GM23338 (cell line): Measurements from ENCODE around the gene SLC25A47. TPM values are rescaled to one million over a fixed set of nuclear protein-coding genes. Genes with fewer than 3 reads are reported as not detected.

Source experiments
- ATAC-seq: fragments of 200-7000 bp; cut with Tn5 transposase; 3 replicates; pipeline ENCODE4 v1.9.1; 2020
- DNase-seq: peaks from one replicate; pipeline ENCODE4 v3.0.0-alpha.2; 2015; ENCODE audit warnings: low spot score
- H2AFZ ChIP-seq: fragments of 200-600 bp; sonication (generic); 2 replicates; pipeline ENCODE4 v1.8.0; 2016; ENCODE audit warnings: antibody characterized with exemption, mild to moderate bottlenecking, moderate library complexity
- H3F3A ChIP-seq: fragments of 200-600 bp; sonication (generic); replicated peaks from 2 replicates; pipeline ENCODE4 v1.8.0; 2017; ENCODE audit warnings: antibody characterized with exemption, mixed run types, low read depth
- H3K27ac ChIP-seq: fragments of 200-600 bp; sonication (generic); 2 replicates; pipeline ENCODE4 v1.6.1; 2016; ENCODE audit warnings: low read depth
- H3K27me3 ChIP-seq: fragments of 200-600 bp; sonication (generic); 2 replicates; pipeline ENCODE4 v1.8.0; 2016; ENCODE audit warnings: mild to moderate bottlenecking, mixed run types, moderate library complexity; ENCODE audit not compliant: insufficient read depth
- H3K36me3 ChIP-seq: fragments of 200-600 bp; sonication (generic); 2 replicates; pipeline ENCODE4 v1.8.0; 2016; ENCODE audit warnings: mild to moderate bottlenecking; ENCODE audit not compliant: insufficient read depth
- H3K4me1 ChIP-seq: fragments of 200-600 bp; sonication (generic); 2 replicates; pipeline ENCODE4 v1.8.0; 2016; ENCODE audit warnings: mild to moderate bottlenecking, moderate library complexity; ENCODE audit not compliant: insufficient read depth
- H3K4me2 ChIP-seq: fragments of 200-600 bp; sonication (generic); 2 replicates; pipeline ENCODE4 v1.7.1; 2017; ENCODE audit warnings: mixed run types
- H3K4me3 ChIP-seq: fragments of 200-600 bp; sonication (generic); 2 replicates; pipeline ENCODE4 v1.6.1; 2016; ENCODE audit warnings: mixed run types
- H3K79me2 ChIP-seq: fragments of 200-600 bp; sonication (generic); replicated peaks from 2 replicates; pipeline ENCODE4 v1.8.0; 2017; ENCODE audit warnings: mild to moderate bottlenecking; ENCODE audit not compliant: insufficient read depth
- H3K9me2 ChIP-seq: fragments of 200-600 bp; sonication (generic); 2 replicates; pipeline ENCODE4 v1.8.0; 2017; ENCODE audit not compliant: insufficient read depth
- H4K20me1 ChIP-seq: fragments of 200-600 bp; sonication (generic); replicated peaks from 2 replicates; pipeline ENCODE4 v1.8.0; 2017; ENCODE audit warnings: mild to moderate bottlenecking; ENCODE audit not compliant: insufficient read depth
- H3K27ac Mint-ChIP-seq: 2 replicates; pipeline ENCODE4 v1.8.0; 2020; ENCODE audit warnings: inconsistent platforms, mild to moderate bottlenecking, moderate library complexity, mixed read lengths
- H3K27me3 Mint-ChIP-seq: 3 replicates; pipeline ENCODE4 v1.8.0; 2022; ENCODE audit warnings: low read depth, mild to moderate bottlenecking, moderate library complexity, mixed read lengths, inconsistent platforms; ENCODE audit not compliant: insufficient read depth, poor library complexity
- H3K36me3 Mint-ChIP-seq: 3 replicates; pipeline ENCODE4 v1.8.0; 2021; ENCODE audit warnings: low read depth, mild to moderate bottlenecking, inconsistent platforms, moderate library complexity, mixed read lengths
- H3K4me1 Mint-ChIP-seq: 3 replicates; pipeline ENCODE4 v1.8.0; 2020; ENCODE audit warnings: mild to moderate bottlenecking, inconsistent platforms, mixed read lengths
- H3K4me3 Mint-ChIP-seq: 3 replicates; pipeline ENCODE4 v1.8.0; 2021; ENCODE audit warnings: moderate library complexity, mild to moderate bottlenecking, inconsistent platforms, mixed read lengths
- H3K9me3 Mint-ChIP-seq: 3 replicates; pipeline ENCODE4 v1.8.0; 2020; ENCODE audit warnings: moderate library complexity, mild to moderate bottlenecking, inconsistent platforms, mixed read lengths
- EZH2 ChIP-seq: fragments of 200-600 bp; sonication (generic); IDR thresholded peaks from one replicate; pipeline ENCODE4 v1.8.0; 2017; ENCODE audit warnings: antibody characterized with exemption, mild to moderate bottlenecking, low read depth; ENCODE audit not compliant: unreplicated experiment
- JUNB ChIP-seq: IDR thresholded peaks from one replicate; pipeline ENCODE4 v1.6.1; 2016; ENCODE audit warnings: antibody characterized with exemption; ENCODE audit not compliant: unreplicated experiment
- NANOG ChIP-seq: IDR thresholded peaks from 2 replicates; pipeline ENCODE4 v1.6.1; 2016; ENCODE audit warnings: antibody characterized with exemption, borderline replicate concordance
- POLR2AphosphoS5 ChIP-seq: IDR thresholded peaks from 2 replicates; pipeline ENCODE4 v1.6.1; 2016; ENCODE audit warnings: antibody characterized with exemption, low read depth
- STAT1 ChIP-seq: IDR thresholded peaks from one replicate; pipeline ENCODE4 v1.6.1; 2016; ENCODE audit warnings: antibody characterized with exemption; ENCODE audit not compliant: unreplicated experiment
- ZNF114 ChIP-seq: fragments of 250-450 bp; sonication (Bioruptor Pico); IDR thresholded peaks from 2 replicates; pipeline ENCODE4 v1.5.0; 2020; ENCODE audit warnings: mild to moderate bottlenecking, moderate library complexity
- ZNF331 ChIP-seq: fragments of 250-450 bp; sonication (Bioruptor Pico); IDR thresholded peaks from 2 replicates; pipeline ENCODE4 v1.5.0; 2020; ENCODE audit warnings: low read depth, mild to moderate bottlenecking, moderate library complexity
- polyA plus RNA-seq: library from polyadenylated mRNA; unstranded; fragments of >200 nt; fragmentation: Nextera tagmentation; extraction: Ambion mirVana; gene quantifications from 2 replicates; pipeline ENCODE4 v1.2.1, GENCODE V29; 2016
- total RNA-seq: library from RNA; depleted of rRNA; stranded (reverse); fragments of >200 nt; shearing (Covaris generic); gene quantifications from 2 replicates; pipeline ENCODE4 v1.2.3, GENCODE V29; 2014
- TF ChIP-seq, protein P1 (sequence below): IDR thresholded peaks from 2 replicates; pipeline ENCODE4 v1.6.1; 2016; ENCODE audit warnings: antibody characterized with exemption
- TF ChIP-seq, protein P2 (sequence below): IDR thresholded peaks from one replicate; pipeline ENCODE4 v1.6.1; 2018; ENCODE audit warnings: antibody characterized with exemption; ENCODE audit not compliant: unreplicated experiment
- TF ChIP-seq, protein P3 (sequence below), 2 experiments: fragments of 200-600 bp in 1 of 2; sonication (generic) in 1 of 2; conservative IDR thresholded peaks; 2 replicates each; pipeline versions ENCODE4 v1.5.1 to v1.6.1; 2016 to 2017; ENCODE audit warnings: antibody characterized with exemption in 2 of 2, low read depth in 2 of 2, mild to moderate bottlenecking in 2 of 2, moderate library complexity in 1 of 2

The SLC25A47 gene
- total and polyA plus RNA-seq, 2 experiments from 2014 or later: not detected

DNA sequence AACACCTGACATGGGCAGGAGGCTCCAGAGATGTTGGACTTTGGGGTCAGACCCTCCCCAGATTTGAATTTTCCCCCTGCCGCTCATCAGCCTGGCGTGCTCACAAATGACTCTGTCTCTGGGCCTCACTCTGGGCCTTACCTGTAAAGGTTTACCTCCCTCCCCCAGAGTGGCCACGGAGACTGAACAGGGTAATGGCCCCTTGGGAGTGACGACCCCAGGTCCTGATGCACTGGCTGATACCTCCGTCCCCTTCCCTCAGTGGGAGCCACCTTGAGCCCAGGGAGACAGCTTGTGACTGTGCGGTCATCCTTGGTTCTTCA is 23.9 kb upstream of the SLC25A47 start:
- H3K36me3 Mint-ChIP-seq: peaks cover 49% of the 10 kb centered on the region

DNA sequence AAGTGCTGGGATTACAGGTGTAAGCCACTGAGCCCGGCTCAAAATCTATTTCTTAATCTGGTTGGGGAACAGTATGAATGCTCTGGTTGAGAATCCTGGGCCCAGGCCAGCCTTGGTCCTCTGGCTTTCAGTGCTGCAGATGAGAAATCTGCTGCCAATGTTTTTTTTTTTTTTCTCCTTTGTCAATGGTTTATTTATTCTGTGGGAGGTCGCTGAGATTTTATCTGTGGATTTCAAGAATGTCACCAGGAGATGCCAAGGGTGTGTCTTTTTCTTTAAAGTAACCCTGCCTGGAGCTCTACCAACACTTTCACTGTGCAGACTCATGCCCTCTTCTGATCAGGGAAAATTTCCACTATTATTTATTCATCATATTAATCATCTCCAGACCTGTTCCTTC is 20.5 kb upstream of the SLC25A47 start:
- no peak overlapping the region; the same call in 2 of the 3 replicates for H3K4me3 Mint-ChIP-seq
- DNase-seq (no peak), ATAC-seq (no peak)
- H3K36me3 Mint-ChIP-seq: peaks cover 31% of the 10 kb centered on the region
- peaks cover 62% of the 10 kb centered on the region for H3K79me2 ChIP-seq
- H3K4me1 ChIP-seq: peaks cover 8% of the 10 kb centered on the region
- H3K27me3 ChIP-seq: peaks cover 4% of the 10 kb centered on the region; the same call in 1 of the 2 replicates
- no peaks in the 10 kb centered on the region for H3K9me3 Mint-ChIP-seq
- no peak overlapping the region for H3K27ac ChIP-seq
- no peak overlapping the region for H3K4me3 ChIP-seq
- H4K20me1 ChIP-seq: peaks cover 57% of the 10 kb centered on the region
- H3K9me2 ChIP-seq: no peaks in the 10 kb centered on the region
- no peaks in the 10 kb centered on the region for H3K36me3 ChIP-seq
- no peak overlapping the region for H3K27ac Mint-ChIP-seq
- no peak overlapping the region for H2AFZ ChIP-seq
- H3K4me1 Mint-ChIP-seq: peaks cover 24% of the 10 kb centered on the region
- peaks cover 16% of the 10 kb centered on the region for H3K27me3 Mint-ChIP-seq
- no peak overlapping the region for H3K4me2 ChIP-seq
- peaks cover 16% of the 10 kb centered on the region for H3F3A ChIP-seq
- TF ChIP-seq POLR2AphosphoS5: no peak
- no peak for TF ChIP-seq ZNF114 (CRISPR knock-in tag)
- TF ChIP-seq JUNB: no peak
- TF ChIP-seq, protein P1, sequence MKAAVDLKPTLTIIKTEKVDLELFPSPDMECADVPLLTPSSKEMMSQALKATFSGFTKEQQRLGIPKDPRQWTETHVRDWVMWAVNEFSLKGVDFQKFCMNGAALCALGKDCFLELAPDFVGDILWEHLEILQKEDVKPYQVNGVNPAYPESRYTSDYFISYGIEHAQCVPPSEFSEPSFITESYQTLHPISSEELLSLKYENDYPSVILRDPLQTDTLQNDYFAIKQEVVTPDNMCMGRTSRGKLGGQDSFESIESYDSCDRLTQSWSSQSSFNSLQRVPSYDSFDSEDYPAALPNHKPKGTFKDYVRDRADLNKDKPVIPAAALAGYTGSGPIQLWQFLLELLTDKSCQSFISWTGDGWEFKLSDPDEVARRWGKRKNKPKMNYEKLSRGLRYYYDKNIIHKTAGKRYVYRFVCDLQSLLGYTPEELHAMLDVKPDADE: no peak
- TF ChIP-seq ZNF331 (CRISPR knock-in tag): no peak
- TF ChIP-seq STAT1: no peak
- no peak for TF ChIP-seq NANOG
- no peak for TF ChIP-seq EZH2
- TF ChIP-seq, protein P2, sequence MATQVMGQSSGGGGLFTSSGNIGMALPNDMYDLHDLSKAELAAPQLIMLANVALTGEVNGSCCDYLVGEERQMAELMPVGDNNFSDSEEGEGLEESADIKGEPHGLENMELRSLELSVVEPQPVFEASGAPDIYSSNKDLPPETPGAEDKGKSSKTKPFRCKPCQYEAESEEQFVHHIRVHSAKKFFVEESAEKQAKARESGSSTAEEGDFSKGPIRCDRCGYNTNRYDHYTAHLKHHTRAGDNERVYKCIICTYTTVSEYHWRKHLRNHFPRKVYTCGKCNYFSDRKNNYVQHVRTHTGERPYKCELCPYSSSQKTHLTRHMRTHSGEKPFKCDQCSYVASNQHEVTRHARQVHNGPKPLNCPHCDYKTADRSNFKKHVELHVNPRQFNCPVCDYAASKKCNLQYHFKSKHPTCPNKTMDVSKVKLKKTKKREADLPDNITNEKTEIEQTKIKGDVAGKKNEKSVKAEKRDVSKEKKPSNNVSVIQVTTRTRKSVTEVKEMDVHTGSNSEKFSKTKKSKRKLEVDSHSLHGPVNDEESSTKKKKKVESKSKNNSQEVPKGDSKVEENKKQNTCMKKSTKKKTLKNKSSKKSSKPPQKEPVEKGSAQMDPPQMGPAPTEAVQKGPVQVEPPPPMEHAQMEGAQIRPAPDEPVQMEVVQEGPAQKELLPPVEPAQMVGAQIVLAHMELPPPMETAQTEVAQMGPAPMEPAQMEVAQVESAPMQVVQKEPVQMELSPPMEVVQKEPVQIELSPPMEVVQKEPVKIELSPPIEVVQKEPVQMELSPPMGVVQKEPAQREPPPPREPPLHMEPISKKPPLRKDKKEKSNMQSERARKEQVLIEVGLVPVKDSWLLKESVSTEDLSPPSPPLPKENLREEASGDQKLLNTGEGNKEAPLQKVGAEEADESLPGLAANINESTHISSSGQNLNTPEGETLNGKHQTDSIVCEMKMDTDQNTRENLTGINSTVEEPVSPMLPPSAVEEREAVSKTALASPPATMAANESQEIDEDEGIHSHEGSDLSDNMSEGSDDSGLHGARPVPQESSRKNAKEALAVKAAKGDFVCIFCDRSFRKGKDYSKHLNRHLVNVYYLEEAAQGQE: no peak

More for the DNA sequence above, 23.9 kb upstream of the SLC25A47 start:
- Histone ChIP-seq H4K20me1 (peaks cover 67% of the 10 kb centered on the region), H3K79me2 (peaks cover 51% of the 10 kb centered on the region), H3K36me3 (no peaks in the 10 kb centered on the region), H3K4me1 (peaks cover 4% of the 10 kb centered on the region), H3K27ac (no peak overlapping the region; the same call in 1 of the 2 replicates), H3K27me3 (no peaks in the 10 kb centered on the region), H3K9me2 (no peaks in the 10 kb centered on the region), H3F3A (0 out of 2 replicates have a peak, but pooled peaks cover 9% of the 10 kb centered on the region), H3K4me3 (no peak overlapping the region), H2AFZ (no peak overlapping the region), H3K4me2 (no peak overlapping the region)
- TF ChIP-seq, protein P3, sequence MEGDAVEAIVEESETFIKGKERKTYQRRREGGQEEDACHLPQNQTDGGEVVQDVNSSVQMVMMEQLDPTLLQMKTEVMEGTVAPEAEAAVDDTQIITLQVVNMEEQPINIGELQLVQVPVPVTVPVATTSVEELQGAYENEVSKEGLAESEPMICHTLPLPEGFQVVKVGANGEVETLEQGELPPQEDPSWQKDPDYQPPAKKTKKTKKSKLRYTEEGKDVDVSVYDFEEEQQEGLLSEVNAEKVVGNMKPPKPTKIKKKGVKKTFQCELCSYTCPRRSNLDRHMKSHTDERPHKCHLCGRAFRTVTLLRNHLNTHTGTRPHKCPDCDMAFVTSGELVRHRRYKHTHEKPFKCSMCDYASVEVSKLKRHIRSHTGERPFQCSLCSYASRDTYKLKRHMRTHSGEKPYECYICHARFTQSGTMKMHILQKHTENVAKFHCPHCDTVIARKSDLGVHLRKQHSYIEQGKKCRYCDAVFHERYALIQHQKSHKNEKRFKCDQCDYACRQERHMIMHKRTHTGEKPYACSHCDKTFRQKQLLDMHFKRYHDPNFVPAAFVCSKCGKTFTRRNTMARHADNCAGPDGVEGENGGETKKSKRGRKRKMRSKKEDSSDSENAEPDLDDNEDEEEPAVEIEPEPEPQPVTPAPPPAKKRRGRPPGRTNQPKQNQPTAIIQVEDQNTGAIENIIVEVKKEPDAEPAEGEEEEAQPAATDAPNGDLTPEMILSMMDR (conservative IDR thresholded peaks at IDR 0.05; ENCODE audit: low read depth in 2 of 2): no peak
- Mint-ChIP-seq H3K9me3 (no peaks in the 10 kb centered on the region), H3K27me3 (peaks cover 12% of the 10 kb centered on the region), H3K4me1 (peaks cover 16% of the 10 kb centered on the region), H3K4me3 (no peak overlapping the region), H3K27ac (no peak overlapping the region)
- no peak for DNase-seq
- ATAC-seq: no peak
